ENCODE measurements around the gene SERBP1.

SERBP1 gene

GRCh38 chr1:67393737-67394136, 36.5 kb downstream of the SERBP1 start:
- no peak overlapping the region for H3K27ac ChIP-seq
- no peak for TF ChIP-seq ZFX (IDR thresholded peaks at IDR 0.05; ENCODE audit: borderline replicate concordance)
- TF ChIP-seq, protein P1, sequence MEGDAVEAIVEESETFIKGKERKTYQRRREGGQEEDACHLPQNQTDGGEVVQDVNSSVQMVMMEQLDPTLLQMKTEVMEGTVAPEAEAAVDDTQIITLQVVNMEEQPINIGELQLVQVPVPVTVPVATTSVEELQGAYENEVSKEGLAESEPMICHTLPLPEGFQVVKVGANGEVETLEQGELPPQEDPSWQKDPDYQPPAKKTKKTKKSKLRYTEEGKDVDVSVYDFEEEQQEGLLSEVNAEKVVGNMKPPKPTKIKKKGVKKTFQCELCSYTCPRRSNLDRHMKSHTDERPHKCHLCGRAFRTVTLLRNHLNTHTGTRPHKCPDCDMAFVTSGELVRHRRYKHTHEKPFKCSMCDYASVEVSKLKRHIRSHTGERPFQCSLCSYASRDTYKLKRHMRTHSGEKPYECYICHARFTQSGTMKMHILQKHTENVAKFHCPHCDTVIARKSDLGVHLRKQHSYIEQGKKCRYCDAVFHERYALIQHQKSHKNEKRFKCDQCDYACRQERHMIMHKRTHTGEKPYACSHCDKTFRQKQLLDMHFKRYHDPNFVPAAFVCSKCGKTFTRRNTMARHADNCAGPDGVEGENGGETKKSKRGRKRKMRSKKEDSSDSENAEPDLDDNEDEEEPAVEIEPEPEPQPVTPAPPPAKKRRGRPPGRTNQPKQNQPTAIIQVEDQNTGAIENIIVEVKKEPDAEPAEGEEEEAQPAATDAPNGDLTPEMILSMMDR (IDR thresholded peaks at IDR 0.05) = no peak

DNA sequence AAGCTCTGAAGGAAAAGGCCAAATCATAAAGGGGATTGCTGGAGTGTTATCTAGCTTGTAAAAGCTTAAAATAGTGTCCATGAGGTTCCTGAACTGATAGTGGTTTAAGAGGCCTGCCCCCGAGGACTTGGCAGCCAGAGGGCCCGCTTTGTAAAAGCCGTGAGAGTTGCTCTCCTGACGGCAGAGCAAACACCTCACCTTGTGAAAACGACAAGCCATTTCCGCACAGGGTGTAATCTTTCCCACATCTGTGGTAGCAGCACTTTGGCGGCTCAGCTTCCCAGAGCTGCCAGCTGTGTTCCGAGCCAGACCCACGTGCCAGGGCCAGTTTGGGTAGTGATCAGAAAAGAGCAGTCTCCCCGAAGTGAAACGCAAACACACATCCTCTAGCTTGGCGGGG, 37.0 kb downstream of the SERBP1 start:
- TF ChIP-seq ZFX (IDR thresholded peaks at IDR 0.05; ENCODE audit: borderline replicate concordance) = no peak
- TF ChIP-seq, protein P1 (IDR thresholded peaks at IDR 0.05) = no peak
- no peak overlapping the region for H3K27ac ChIP-seq

DNA sequence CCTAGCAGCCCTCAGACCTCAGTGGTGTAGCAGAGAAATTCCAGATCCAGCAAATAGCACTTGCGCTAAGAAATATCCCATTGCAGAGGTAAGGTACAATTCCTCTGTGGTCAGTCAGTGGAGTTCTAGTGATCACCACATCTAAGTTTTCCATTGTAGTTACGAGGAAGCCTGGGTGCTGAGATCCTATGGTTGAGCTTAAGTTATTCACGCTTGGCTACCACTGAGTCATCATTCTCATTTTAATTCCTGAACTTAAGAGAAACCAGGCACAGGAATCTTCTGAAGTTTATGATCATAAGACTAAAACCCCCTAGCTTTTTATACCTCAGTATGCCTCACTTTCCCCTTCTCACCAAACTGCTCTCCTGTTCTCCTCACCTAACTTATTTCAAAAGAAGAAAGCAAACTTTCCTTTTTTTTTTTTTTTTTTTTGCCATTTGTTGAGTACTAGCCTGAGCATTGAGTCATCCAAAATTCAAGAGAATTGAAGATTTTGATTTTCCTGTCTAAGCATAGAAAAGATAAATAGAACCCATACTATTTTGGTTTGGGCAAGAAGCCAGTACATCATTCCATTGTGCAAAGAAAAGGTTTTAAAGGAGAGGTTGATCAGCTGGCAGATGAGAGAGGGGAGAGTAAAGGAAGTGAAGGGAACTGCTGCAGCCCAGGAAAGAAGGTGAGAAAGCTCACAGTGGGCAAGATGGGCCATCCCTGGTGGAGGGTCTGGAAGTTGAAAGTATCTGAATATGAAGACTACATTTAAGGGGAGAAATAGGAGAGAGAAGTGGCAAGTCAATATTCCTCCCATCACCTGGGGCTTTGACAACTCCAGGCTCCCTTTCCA, 39.9 kb downstream of the SERBP1 start:
- no peak overlapping the region for H3K27ac ChIP-seq
- TF ChIP-seq, protein P1 (IDR thresholded peaks at IDR 0.05) = no peak
- TF ChIP-seq ZFX (IDR thresholded peaks at IDR 0.05; ENCODE audit: borderline replicate concordance) = no peak

DNA sequence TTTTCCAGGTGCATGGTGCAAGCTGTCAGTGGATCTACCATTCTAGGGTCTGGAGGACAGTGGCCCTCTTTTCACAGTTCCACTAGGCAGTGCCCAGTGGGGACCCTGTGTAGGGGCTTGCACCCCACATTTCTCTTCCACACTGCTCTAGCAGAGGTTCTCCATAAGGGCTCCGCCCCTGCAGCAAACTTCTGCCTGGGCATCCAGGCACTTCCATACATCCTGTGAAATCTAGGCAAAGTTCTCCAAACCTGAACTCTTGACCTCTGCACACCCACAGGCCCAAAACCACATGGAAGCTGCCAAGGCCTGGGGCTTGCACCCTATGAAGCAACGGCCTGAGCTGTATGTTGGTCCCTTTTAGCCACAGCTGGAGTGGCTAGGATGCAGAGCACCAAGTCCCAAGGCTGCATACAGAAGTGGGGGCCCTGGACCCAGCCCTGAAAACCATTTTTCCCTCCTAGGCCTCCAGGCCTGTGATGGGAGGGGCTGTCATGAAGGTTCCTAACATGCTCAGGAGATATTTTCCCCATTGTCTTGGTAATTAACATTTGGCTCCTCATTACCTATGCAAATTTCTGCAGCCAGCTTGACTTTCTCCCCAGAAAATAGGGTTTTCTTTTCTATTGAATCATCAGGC, 46.1 kb downstream of the SERBP1 start:
- no peak overlapping the region for H3K27ac ChIP-seq
- no peak for TF ChIP-seq ZFX (IDR thresholded peaks at IDR 0.05; ENCODE audit: borderline replicate concordance)
- TF ChIP-seq, protein P1 (IDR thresholded peaks at IDR 0.05) = no peak

DNA sequence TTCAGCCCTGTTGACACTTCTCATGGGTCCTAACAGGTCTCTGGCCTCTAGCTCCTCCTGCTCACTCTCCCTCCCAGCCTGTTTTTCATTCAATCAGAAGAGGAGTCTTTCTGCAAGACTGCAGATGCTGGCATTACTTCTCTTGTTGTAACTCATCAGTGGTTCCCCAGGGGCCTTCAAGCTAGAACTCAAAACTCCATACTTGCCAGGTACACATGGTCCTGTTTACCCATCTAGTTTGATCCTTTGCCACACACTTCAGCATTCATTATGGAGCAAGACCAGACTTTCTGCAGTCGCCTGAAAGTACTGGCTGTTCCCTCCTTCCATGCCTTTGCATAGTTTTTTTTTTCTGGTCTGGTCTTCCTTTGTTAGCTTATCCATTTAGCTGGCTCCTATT, 47.9 kb downstream of the SERBP1 start:
- TF ChIP-seq, protein P1 (IDR thresholded peaks at IDR 0.05) = no peak
- no peak for TF ChIP-seq ZFX (IDR thresholded peaks at IDR 0.05; ENCODE audit: borderline replicate concordance)
- no peak overlapping the region for H3K27ac ChIP-seq

DNA sequence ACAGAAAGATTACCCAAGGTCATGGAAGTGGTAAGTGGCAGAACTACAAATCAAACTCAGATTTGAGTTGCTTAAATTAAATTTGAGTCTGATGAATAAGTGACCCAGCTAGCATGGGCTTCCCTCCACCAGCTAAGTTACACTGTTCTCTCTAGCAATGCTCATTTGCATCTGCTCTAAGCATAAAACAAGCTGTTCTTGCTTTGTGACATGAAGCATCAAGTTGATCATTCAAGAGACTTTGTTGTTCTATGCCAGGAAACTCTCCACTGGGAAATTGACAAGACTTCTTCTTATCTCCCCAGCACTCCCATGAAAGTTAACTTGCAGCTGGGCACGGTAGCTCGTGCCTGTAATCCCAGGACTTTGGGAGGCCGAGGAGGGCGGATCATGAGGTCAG, 49.0 kb downstream of the SERBP1 start:
- H3K27ac ChIP-seq = no peak overlapping the region
- TF ChIP-seq ZFX (IDR thresholded peaks at IDR 0.05; ENCODE audit: borderline replicate concordance) = no peak
- TF ChIP-seq, protein P1 (IDR thresholded peaks at IDR 0.05) = no peak

DNA sequence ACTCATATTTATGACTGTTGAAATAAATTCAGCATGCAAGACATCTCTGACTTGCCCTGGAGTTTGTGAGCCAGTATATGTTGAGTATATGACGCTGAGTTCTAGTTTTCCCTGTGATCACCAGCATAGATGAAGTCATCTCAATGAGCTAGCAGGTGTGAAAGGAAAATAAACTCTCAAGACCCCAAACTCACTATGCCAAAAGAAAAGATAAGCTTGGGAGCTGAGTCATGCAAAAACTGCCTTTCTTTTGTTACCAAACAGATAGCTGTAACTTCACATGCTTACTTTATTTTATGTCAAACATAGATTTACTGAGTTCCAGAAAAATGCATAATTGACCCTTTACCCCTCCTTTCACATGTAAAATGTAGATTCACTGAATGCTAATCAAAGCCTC, 52.9 kb downstream of the SERBP1 start:
- TF ChIP-seq ZFX (IDR thresholded peaks at IDR 0.05; ENCODE audit: borderline replicate concordance) = no peak
- TF ChIP-seq, protein P1 (IDR thresholded peaks at IDR 0.05) = no peak

More for the DNA sequence above, 52.9 kb downstream of the SERBP1 start:
- H3K27ac ChIP-seq = no peak overlapping the region

All from 22Rv1 (cell line).